MCF 10A (cell line): Measurements from ENCODE around the gene ZNF540. TPM values are rescaled to one million over a fixed set of nuclear protein-coding genes. Genes with fewer than 3 reads are reported as not detected.
"Not testable (repeated sequence)": the region's sequence is repeated elsewhere in the genome, so short reads cannot be mapped to it uniquely, and the experiment has no call there.

Experiments
- BruUV-seq: library from RNA; stranded (reverse); fragments of 400-500 nt; replicated peaks from 2 replicates; lab custom pipeline; 2021; lab: Mats Ljungman, UMichigan
- CTCF ChIA-PET: fragments of 300-600 bp; sonication (Branson Sonifier 250); formaldehyde crosslinking; extraction: SDS; loops from one replicate; lab custom pipeline; 2021; ENCODE audit warnings: antibody characterized with exemption, inconsistent platforms; lab: Yijun Ruan, JAX
- POLR2A ChIA-PET: fragments of 300-600, 350-650 bp; sonication (Branson Sonifier 250); formaldehyde crosslinking; extraction: SDS; loops from one replicate; lab custom pipeline; 2020; ENCODE audit warnings: antibody characterized with exemption, inconsistent platforms; lab: Yijun Ruan, JAX
- DNase-seq: peaks from one replicate; pipeline ENCODE4 v3.0.0-alpha.2; 2018; ENCODE audit not compliant: unreplicated experiment
- H3K27ac Mint-ChIP-seq: one replicate; pipeline ENCODE4 v1.8.0; 2022; ENCODE audit warnings: mild to moderate bottlenecking, low read depth, mixed read lengths; ENCODE audit not compliant: unreplicated experiment
- H3K27me3 Mint-ChIP-seq: one replicate; pipeline ENCODE4 v1.8.0; 2022; ENCODE audit warnings: mixed read lengths; ENCODE audit not compliant: insufficient read depth, unreplicated experiment
- H3K36me3 Mint-ChIP-seq: one replicate; pipeline ENCODE4 v1.8.0; 2022; ENCODE audit warnings: mild to moderate bottlenecking, moderate library complexity, mixed read lengths; ENCODE audit not compliant: insufficient read depth, unreplicated experiment
- H3K4me1 Mint-ChIP-seq: one replicate; pipeline ENCODE4 v1.8.0; 2022; ENCODE audit warnings: mixed read lengths; ENCODE audit not compliant: insufficient read depth, unreplicated experiment
- H3K4me3 Mint-ChIP-seq: one replicate; pipeline ENCODE4 v1.8.0; 2022; ENCODE audit warnings: mild to moderate bottlenecking, moderate library complexity, mixed read lengths; ENCODE audit not compliant: unreplicated experiment
- H3K9me3 Mint-ChIP-seq: one replicate; pipeline ENCODE4 v1.8.0; 2022; ENCODE audit warnings: mixed read lengths; ENCODE audit not compliant: unreplicated experiment
- intact Hi-C: fragments of 100-400 bp; cut with micrococcal nuclease; formaldehyde crosslinking; loops from 2 replicates; pipeline ENCODE4 v1.14.1; 2022
- total RNA-seq: library from RNA; stranded (reverse); gene quantifications from 2 replicates; pipeline ENCODE4 v1.2.3, GENCODE V29; 2022
- TF ChIP-seq, protein P1 (sequence below): fragments of 200-600 bp; IDR thresholded peaks from one replicate; pipeline ENCODE4 v1.8.0; 2022; ENCODE audit warnings: antibody characterized with exemption, mild to moderate bottlenecking; ENCODE audit not compliant: unreplicated experiment

Gene ZNF540
- total RNA-seq, 1 experiment from 2014 or later, result 1.1 TPM

DNA sequence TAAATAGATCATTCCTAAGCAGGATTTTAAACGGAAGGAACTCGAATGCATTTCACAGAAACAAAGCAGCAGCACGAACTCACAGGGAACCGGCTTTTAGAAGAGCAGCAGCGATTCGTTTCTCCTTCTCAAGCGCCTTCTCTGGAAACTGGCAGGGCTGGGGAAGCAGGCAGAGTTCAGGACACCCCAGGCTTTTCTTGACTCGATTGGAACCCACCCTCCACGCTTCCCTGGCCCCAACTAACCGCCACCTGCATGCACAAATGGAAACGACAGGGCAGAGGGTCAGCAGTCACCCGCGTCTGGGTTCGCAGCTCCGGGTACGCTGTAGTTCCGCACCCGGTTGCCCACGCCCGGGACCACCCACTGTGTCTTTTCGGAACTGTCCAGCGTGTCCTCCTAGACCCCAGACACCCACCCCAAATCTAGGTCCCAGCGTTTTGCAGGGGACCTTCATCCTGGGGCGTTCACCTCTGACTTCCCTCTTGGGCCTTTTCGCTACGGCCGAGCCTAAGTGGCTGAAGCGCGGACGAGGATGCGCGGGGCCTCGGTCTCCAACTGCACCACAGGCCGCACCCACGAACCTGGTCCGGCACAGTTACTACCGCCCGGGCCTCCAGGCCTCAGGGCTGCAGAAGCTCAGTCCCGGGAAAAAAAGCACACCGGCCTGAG lies 60.1 kb downstream of the ZNF540 start:
- intact Hi-C loops, result loop anchor here (1.0 to 5.0 kb wide), 3 partner anchors 60 to 82 kb away; partner anchors contain the start of genes ZNF540, ZNF571 and ZNF607
- peaks cover 15% of the 10 kb centered on the region for H3K9me3 Mint-ChIP-seq
- ChIA-PET CTCF (no interaction called here), POLR2A (interaction anchor here (0.6 to 3.8 kb wide), 12 partner anchors 45 to 1082 kb away, joined by 3 to 70 read pairs (median 3); partner anchors contain the start of genes ZNF345, ZNF527, ZNF529 and ZNF540)
- peaks cover 10% of the 10 kb centered on the region for H3K36me3 Mint-ChIP-seq
- H3K4me3 Mint-ChIP-seq, result peak overlapping the region; percentile 89
- DNase-seq, result peak; percentile 51
- no peaks in the 10 kb centered on the region for H3K27me3 Mint-ChIP-seq
- TF ChIP-seq, protein P1, sequence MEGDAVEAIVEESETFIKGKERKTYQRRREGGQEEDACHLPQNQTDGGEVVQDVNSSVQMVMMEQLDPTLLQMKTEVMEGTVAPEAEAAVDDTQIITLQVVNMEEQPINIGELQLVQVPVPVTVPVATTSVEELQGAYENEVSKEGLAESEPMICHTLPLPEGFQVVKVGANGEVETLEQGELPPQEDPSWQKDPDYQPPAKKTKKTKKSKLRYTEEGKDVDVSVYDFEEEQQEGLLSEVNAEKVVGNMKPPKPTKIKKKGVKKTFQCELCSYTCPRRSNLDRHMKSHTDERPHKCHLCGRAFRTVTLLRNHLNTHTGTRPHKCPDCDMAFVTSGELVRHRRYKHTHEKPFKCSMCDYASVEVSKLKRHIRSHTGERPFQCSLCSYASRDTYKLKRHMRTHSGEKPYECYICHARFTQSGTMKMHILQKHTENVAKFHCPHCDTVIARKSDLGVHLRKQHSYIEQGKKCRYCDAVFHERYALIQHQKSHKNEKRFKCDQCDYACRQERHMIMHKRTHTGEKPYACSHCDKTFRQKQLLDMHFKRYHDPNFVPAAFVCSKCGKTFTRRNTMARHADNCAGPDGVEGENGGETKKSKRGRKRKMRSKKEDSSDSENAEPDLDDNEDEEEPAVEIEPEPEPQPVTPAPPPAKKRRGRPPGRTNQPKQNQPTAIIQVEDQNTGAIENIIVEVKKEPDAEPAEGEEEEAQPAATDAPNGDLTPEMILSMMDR, result no peak
- peak overlapping the region; percentile 91 for H3K27ac Mint-ChIP-seq
- H3K4me1 Mint-ChIP-seq, result peaks cover 9% of the 10 kb centered on the region
- no TSS peak for BruUV-seq

GRCh38 chr19:37655301-37655688 lies 60.6 kb downstream of the ZNF540 start, which contains the start of gene ZFP30:
TSS of gene ZFP30 (minus strand) at chr19:37655465. CDS start at chr19:37647822, 7,643 bp downstream.
- POLR2A ChIA-PET, result interaction anchor here (0.6 to 3.8 kb wide), 8 partner anchors 46 to 804 kb away, joined by 3 to 70 read pairs (median 8); partner anchors contain the start of genes ZNF345, ZNF527, ZNF540 and ZNF571
- intact Hi-C loops, result loop anchor here (1.0 to 5.0 kb wide), 3 partner anchors 61 to 83 kb away; partner anchors contain the start of genes ZNF540, ZNF571 and ZNF607
- CTCF ChIA-PET, result no interaction called here
- DNase-seq, result peak; percentile 84
- Mint-ChIP-seq H3K4me3 (peak within 1 kb of the TSS; percentile 89), H3K4me1 (peaks cover 9% of the 10 kb centered on the region), H3K27me3 (no peaks in the 10 kb centered on the region), H3K27ac (peak within 1 kb of the TSS; percentile 91), H3K36me3 (peaks cover 5% of the 10 kb centered on the region), H3K9me3 (peaks cover 15% of the 10 kb centered on the region)
- TF ChIP-seq, protein P1, result no peak
- BruUV-seq, result no TSS peak

DNA sequence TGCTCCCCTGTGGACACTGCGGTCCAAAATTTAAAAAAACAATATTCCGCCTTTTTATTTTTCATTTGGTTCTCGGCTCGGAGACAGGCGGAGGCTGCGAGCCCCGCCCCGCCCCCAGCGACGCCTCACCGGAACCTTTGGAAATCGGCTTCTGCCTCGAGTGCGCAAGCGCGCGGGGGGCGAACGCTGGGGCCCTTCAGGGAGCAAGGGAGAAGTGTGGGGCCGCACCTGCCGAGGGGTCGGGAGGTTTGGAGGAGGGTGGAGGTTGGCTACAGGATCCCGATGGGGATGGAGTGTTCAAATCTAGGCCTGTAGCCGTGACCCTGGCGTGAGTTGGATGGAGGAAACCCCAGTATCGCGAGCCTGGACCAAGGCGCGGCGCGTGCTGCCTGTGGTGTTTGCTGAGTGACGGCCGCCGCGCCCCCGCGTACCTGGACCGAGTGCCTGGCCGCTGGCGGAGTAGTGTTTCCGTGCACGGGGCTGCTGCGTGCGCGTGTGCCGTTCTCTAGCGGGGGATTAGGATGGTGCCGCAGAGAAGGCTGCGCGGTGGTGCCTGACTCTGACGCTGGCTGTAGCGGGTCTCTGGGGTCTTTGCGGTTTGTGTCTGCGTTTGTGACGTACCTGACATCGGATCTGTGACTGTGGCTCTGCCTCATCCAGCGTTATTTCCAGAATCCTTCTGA lies 61.2 kb downstream of the ZNF540 start:
- Mint-ChIP-seq H3K27me3 (no peaks in the 10 kb centered on the region), H3K4me1 (peaks cover 9% of the 10 kb centered on the region), H3K36me3 (peaks cover 5% of the 10 kb centered on the region), H3K4me3 (peak overlapping the region; percentile 89), H3K27ac (peak overlapping the region; percentile 91), H3K9me3 (peaks cover 15% of the 10 kb centered on the region)
- ChIA-PET POLR2A (interaction anchor here (0.8 to 3.8 kb wide), 5 partner anchors 60 to 285 kb away, joined by 3 to 70 read pairs (median 16); partner anchors contain the start of genes ZNF527, ZNF540, ZNF571 and ZNF573), CTCF (no interaction called here)
- intact Hi-C loops, result loop anchor here (1.0 to 5.0 kb wide), 3 partner anchors 62 to 84 kb away; partner anchors contain the start of genes ZNF540, ZNF571 and ZNF607
- no TSS peak for BruUV-seq
- DNase-seq, result peak; percentile 87
- TF ChIP-seq, protein P1, result no peak

- POLR2A ChIA-PET, result interaction anchor here (0.8 to 1.8 kb wide), 6 partner anchors 9 to 1443 kb away, joined by 3 to 8 read pairs (median 4); partner anchors contain the start of genes ZNF540, ZNF565, ZNF571 and ZNF573
- H3K36me3 Mint-ChIP-seq, DNase-seq, H3K27me3 Mint-ChIP-seq, H3K4me1 Mint-ChIP-seq, H3K27ac Mint-ChIP-seq, CTCF ChIA-PET, BruUV-seq: not testable (repeated sequence)
- H3K4me3 Mint-ChIP-seq, result peak overlapping the region; percentile 89
- H3K9me3 Mint-ChIP-seq, result peaks cover 15% of the 10 kb centered on the region
- intact Hi-C loops, result loop anchor here (5.0 kb wide), 1 partner anchor 85 kb away; no protein-coding TSS in a partner anchor
Observed at GRCh38 chr19:37657157-37657556, 62.5 kb downstream of the ZNF540 start.

Other genes starting within 250 kb of the ZNF540 start
- gene ZNF527, start 223.8 kb upstream of the ZNF540 start, total RNA-seq, result 4.3 and 5.0 TPM in 2 replicates
- 3.4 and 3.9 TPM in 2 replicates for gene ZNF569, start 127.4 kb upstream of the ZNF540 start, total RNA-seq
- gene ZNF570, start 125.5 kb upstream of the ZNF540 start, total RNA-seq, result 0.96 and 1.4 TPM in 2 replicates
- not detected in 2 replicates for gene ZNF793, start 87.9 kb upstream of the ZNF540 start, total RNA-seq
- 4.2 and 6.3 TPM in 2 replicates for gene ZNF571, start 84 bp upstream of the ZNF540 start, total RNA-seq
- 8.1 and 12.2 TPM in 2 replicates for gene ZFP30, start 60.6 kb downstream of the ZNF540 start, total RNA-seq
- gene ZNF607, start 124.9 kb downstream of the ZNF540 start, total RNA-seq, result 3.0 and 3.4 TPM in 2 replicates
- gene ZNF573, start 184.7 kb downstream of the ZNF540 start, total RNA-seq, result 6.1 and 11.9 TPM in 2 replicates